HepG2 (cell line): Measurements from ENCODE around the gene CECR2. TPM values are rescaled to one million over a fixed set of nuclear protein-coding genes. Genes with fewer than 3 reads are reported as not detected.

Source experiments
- ATAC-seq: fragments of 200-7000 bp; cut with Tn5 transposase; 3 replicates; pipeline ENCODE4 v1.9.1; 2020; ENCODE audit warnings: mild to moderate bottlenecking, moderate library complexity
- BruUV-seq: library from RNA; stranded (reverse); fragments of 400-500 nt; replicated peaks from 2 replicates; lab custom pipeline; 2021; lab: Mats Ljungman, UMichigan
- CTCF ChIA-PET: fragments of 300-600 bp; formaldehyde crosslinking; extraction: SDS; loops from one replicate; lab custom pipeline; 2021; ENCODE audit warnings: low total read pairs, inconsistent platforms, low intra/inter-chr PET ratio; lab: Yijun Ruan, JAX
- POLR2A ChIA-PET: fragments of 350-600 bp; sonication (Branson Sonifier 250); formaldehyde crosslinking; loops from one replicate; lab custom pipeline; 2020; ENCODE audit warnings: antibody characterized with exemption, inconsistent platforms; lab: Yijun Ruan, JAX
- DNase-seq: peaks from one replicate; pipeline ENCODE4 v3.0.0-alpha.2; 2015; ENCODE audit warnings: low spot score
- FAIRE-seq: peaks from 3 replicates; lab custom pipeline; 2011; peaks lifted over from hg19 to GRCh38; lab: Jason Lieb, UNC
- H2AFZ ChIP-seq: one replicate; pipeline ENCODE4 v1.6.1; 2011; ENCODE audit warnings: low read length, inconsistent platforms
- H3K27ac ChIP-seq: fragments of 300-600 bp; 3 replicates; pipeline ENCODE4 v1.8.0; 2011; ENCODE audit warnings: mixed run types, mild to moderate bottlenecking, mixed read lengths, low read length, inconsistent platforms; ENCODE audit not compliant: insufficient read depth; ENCODE audit errors: extremely low read length
- H3K27me3 ChIP-seq, 2 experiments: fragments of 200-600 bp in 1 of 2; 2 replicates in 1 of 2; 3 replicates in 1 of 2; pipeline versions ENCODE4 v1.6.0 to v1.8.0; 2011; ENCODE audit warnings: low read length in 2 of 2, mild to moderate bottlenecking in 2 of 2, moderate library complexity in 2 of 2, inconsistent platforms in 1 of 2; ENCODE audit not compliant: insufficient read depth in 2 of 2, control insufficient read depth in 1 of 2
- H3K36me3 ChIP-seq, 2 experiments: fragments of 200-600 bp in 1 of 2; replicated peaks in 1 of 2; 2 replicates in 1 of 2; 3 replicates in 1 of 2; pipeline versions ENCODE4 v1.5.1 to v1.8.0; 2011; ENCODE audit warnings: low read length in 2 of 2, inconsistent platforms in 1 of 2; ENCODE audit not compliant: insufficient read depth in 2 of 2, control insufficient read depth in 1 of 2
- H3K4me1 ChIP-seq: 2 replicates; pipeline ENCODE4 v1.5.1; 2012; ENCODE audit warnings: low read length, inconsistent platforms; ENCODE audit not compliant: insufficient read depth
- H3K4me2 ChIP-seq: 2 replicates; pipeline ENCODE4 v1.6.0; 2011; ENCODE audit warnings: low read depth, low read length, inconsistent platforms
- H3K4me3 ChIP-seq, 3 experiments: fragments of 200-600 bp in 1 of 3; sonication (generic), shearing (Covaris generic) in 1 of 3; replicated peaks in 1 of 3; 2 replicates each; pipeline ENCODE4 v1.5.1; 2011 to 2016; ENCODE audit warnings: low read length in 3 of 3, inconsistent platforms in 2 of 3, low read depth in 2 of 3, mild to moderate bottlenecking in 2 of 3, control low read depth in 1 of 3, mixed read lengths in 1 of 3; ENCODE audit not compliant: insufficient read depth in 1 of 3
- H3K79me2 ChIP-seq: one replicate; pipeline ENCODE4 v1.6.1; 2011; ENCODE audit warnings: low read length, inconsistent platforms; ENCODE audit not compliant: insufficient read depth
- H3K9ac ChIP-seq: 2 replicates; pipeline ENCODE4 v1.6.0; 2011; ENCODE audit warnings: mild to moderate bottlenecking, low read depth, low read length, inconsistent platforms; ENCODE audit not compliant: insufficient read depth
- H3K9me3 ChIP-seq: 2 replicates; pipeline ENCODE4 v1.5.1; 2012; ENCODE audit warnings: mild to moderate bottlenecking, low read length
- H4K20me1 ChIP-seq: 2 replicates; pipeline ENCODE4 v1.6.0; 2011; ENCODE audit warnings: inconsistent platforms, mild to moderate bottlenecking, low read length, moderate library complexity; ENCODE audit not compliant: insufficient read depth
- ESRRA ChIP-seq: sonication (generic); formaldehyde crosslinking; IDR thresholded peaks from 2 replicates; pipeline ENCODE4 v1.5.1; 2020; ENCODE audit warnings: mild to moderate bottlenecking, low read depth, missing genetic modification reagents
- HNF4G ChIP-seq, 2 experiments: sonication (generic) in 1 of 2; formaldehyde crosslinking in 1 of 2; IDR thresholded peaks; 2 replicates each; pipeline versions ENCODE4 v1.4.0 to v1.6.1; 2011 to 2020; ENCODE audit warnings: borderline replicate concordance in 2 of 2, low read depth in 2 of 2, mild to moderate bottlenecking in 2 of 2, low read length in 1 of 2, missing genetic modification reagents in 1 of 2, moderate library complexity in 1 of 2
- PITX1 ChIP-seq: sonication (generic); formaldehyde crosslinking; IDR thresholded peaks from 2 replicates; pipeline ENCODE4 v1.5.1; 2020; ENCODE audit warnings: mild to moderate bottlenecking, missing genetic modification reagents
- U2AF2 ChIP-seq: fragments of 200-400 bp; formaldehyde crosslinking; IDR thresholded peaks from 2 replicates; pipeline ENCODE4 v1.6.1; 2017; ENCODE audit warnings: low read depth, mild to moderate bottlenecking, low read length
- ZMYM2 ChIP-seq: sonication (generic); formaldehyde crosslinking; IDR thresholded peaks from 2 replicates; pipeline ENCODE4 v1.8.0; 2022; ENCODE audit warnings: mild to moderate bottlenecking, missing genetic modification reagents
- ZNF431 ChIP-seq: sonication (generic); formaldehyde crosslinking; IDR thresholded peaks from 2 replicates; pipeline ENCODE4 v1.9.0; 2022; ENCODE audit warnings: missing genetic modification reagents, low read depth, mild to moderate bottlenecking, borderline replicate concordance
- ZNF564 ChIP-seq: sonication (generic); formaldehyde crosslinking; IDR thresholded peaks from 2 replicates; pipeline ENCODE4 v1.8.1; 2023; ENCODE audit warnings: mild to moderate bottlenecking, missing genetic modification reagents
- ZNF75D ChIP-seq: sonication (generic); formaldehyde crosslinking; IDR thresholded peaks from 2 replicates; pipeline ENCODE4 v1.8.1; 2023; ENCODE audit warnings: missing genetic modification reagents, mild to moderate bottlenecking, borderline replicate concordance
- WGBS: methylation state at CpG from one replicate; pipeline ENCODE4 v1.1.6; 2017; ENCODE audit warnings: low lambda C conversion rate; 5-methylcytosine and 5-hydroxymethylcytosine counted together
- in situ Hi-C: cut with HindIII; loops from 2 replicates; pipeline ENCODE4 v1.10.0; 2017; ENCODE audit warnings: low pct_unique_long_range_greater_than_20kb; ENCODE audit not compliant: extremely low pct_ligation_motif_present
- intact Hi-C: fragments of 100-400 bp; cut with micrococcal nuclease; formaldehyde crosslinking; loops from one replicate; pipeline ENCODE4 v1.10.0; 2022; ENCODE audit not compliant: unreplicated experiment
- polyA plus RNA-seq, 8 experiments: library from polyadenylated mRNA; depleted of rRNA in 3 of 8; stranded (reverse) in 7 of 8; unstranded in 1 of 8; fragments of >200 nt; fragmentation: Illumina TruSeq in 4 of 8; extraction: Trizol in 4 of 8; gene quantifications; 2 replicates each; pipeline versions ENCODE4 v1.2.1 to v1.2.3, GENCODE V29; 2011 to 2016; ENCODE audit warnings: low read depth in 4 of 8, missing spikeins in 1 of 8, mixed read lengths in 1 of 8; ENCODE audit not compliant: insufficient read depth in 1 of 8
- total RNA-seq, 5 experiments: library from RNA; depleted of rRNA; stranded (reverse); fragments of >200 nt; fragmentation: Illumina TruSeq; extraction: Trizol; gene quantifications; 2 replicates each; pipeline ENCODE4 v1.2.3, GENCODE V29; 2016; ENCODE audit warnings: low read depth in 1 of 5
- TF ChIP-seq, protein P1 (sequence below): sonication (generic); formaldehyde crosslinking; IDR thresholded peaks from 2 replicates; pipeline ENCODE4 v1.5.0; 2020; ENCODE audit warnings: mild to moderate bottlenecking, missing genetic modification reagents, moderate library complexity
- TF ChIP-seq, protein P2 (sequence below): sonication (generic); formaldehyde crosslinking; conservative IDR thresholded peaks from 2 replicates; pipeline ENCODE4 v1.8.1; 2023; ENCODE audit warnings: missing genetic modification reagents
- TF ChIP-seq, protein P3 (sequence below): sonication (generic); formaldehyde crosslinking; IDR thresholded peaks from 2 replicates; pipeline ENCODE4 v1.5.0; 2020; ENCODE audit warnings: missing genetic modification reagents
- TF ChIP-seq, protein P4 (sequence below): conservative IDR thresholded peaks from 2 replicates; pipeline ENCODE4 v1.6.1; 2018; ENCODE audit warnings: missing genetic modification reagents
- TF ChIP-seq, protein P5 (sequence below): sonication (generic); formaldehyde crosslinking; IDR thresholded peaks from 2 replicates; pipeline ENCODE4 v1.5.1; 2020; ENCODE audit warnings: missing genetic modification reagents, mild to moderate bottlenecking, borderline replicate concordance

CECR2 gene
- total and polyA plus RNA-seq, 2 of the 13 experiments (the other 11 are each of a cell fraction or from before 2014, with no cell fraction given), result not detected

DNA sequence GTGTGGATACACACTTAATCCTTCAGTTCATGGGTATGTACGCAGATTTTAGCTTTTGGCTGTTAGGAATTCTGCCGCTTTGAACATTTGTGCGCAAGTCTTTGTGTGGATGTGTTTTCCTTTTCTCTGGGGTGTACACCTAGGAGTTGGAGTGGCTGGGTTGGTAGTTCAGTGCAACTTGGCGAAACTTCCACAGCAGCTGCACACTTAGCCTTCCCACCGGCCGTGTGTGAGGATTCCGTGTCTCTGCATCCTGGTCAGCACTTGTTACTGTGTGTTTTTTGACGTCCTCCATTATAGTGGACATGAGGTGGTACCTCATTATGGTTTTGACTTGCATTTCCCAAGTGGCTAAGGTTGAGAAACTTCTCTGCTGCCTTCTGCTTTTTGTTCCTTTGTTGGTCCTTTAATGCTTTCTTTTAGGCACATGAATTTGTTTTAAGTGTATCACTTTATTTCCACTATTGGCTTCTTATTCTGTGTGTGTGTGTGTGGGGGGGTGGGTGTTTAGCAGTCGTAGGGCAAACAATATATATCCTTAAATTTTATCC, 121.9 kb downstream of the CECR2 start (continued):
- TF ChIP-seq, protein P1, sequence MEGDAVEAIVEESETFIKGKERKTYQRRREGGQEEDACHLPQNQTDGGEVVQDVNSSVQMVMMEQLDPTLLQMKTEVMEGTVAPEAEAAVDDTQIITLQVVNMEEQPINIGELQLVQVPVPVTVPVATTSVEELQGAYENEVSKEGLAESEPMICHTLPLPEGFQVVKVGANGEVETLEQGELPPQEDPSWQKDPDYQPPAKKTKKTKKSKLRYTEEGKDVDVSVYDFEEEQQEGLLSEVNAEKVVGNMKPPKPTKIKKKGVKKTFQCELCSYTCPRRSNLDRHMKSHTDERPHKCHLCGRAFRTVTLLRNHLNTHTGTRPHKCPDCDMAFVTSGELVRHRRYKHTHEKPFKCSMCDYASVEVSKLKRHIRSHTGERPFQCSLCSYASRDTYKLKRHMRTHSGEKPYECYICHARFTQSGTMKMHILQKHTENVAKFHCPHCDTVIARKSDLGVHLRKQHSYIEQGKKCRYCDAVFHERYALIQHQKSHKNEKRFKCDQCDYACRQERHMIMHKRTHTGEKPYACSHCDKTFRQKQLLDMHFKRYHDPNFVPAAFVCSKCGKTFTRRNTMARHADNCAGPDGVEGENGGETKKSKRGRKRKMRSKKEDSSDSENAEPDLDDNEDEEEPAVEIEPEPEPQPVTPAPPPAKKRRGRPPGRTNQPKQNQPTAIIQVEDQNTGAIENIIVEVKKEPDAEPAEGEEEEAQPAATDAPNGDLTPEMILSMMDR, result no peak
- no peak for TF ChIP-seq ZNF431 (CRISPR knock-in tag)
- TF ChIP-seq PITX1 (CRISPR knock-in tag), result no peak
- TF ChIP-seq, protein P2, sequence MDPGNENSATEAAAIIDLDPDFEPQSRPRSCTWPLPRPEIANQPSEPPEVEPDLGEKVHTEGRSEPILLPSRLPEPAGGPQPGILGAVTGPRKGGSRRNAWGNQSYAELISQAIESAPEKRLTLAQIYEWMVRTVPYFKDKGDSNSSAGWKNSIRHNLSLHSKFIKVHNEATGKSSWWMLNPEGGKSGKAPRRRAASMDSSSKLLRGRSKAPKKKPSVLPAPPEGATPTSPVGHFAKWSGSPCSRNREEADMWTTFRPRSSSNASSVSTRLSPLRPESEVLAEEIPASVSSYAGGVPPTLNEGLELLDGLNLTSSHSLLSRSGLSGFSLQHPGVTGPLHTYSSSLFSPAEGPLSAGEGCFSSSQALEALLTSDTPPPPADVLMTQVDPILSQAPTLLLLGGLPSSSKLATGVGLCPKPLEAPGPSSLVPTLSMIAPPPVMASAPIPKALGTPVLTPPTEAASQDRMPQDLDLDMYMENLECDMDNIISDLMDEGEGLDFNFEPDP (CRISPR knock-in tag), result no peak
- TF ChIP-seq ESRRA (CRISPR knock-in tag), result no peak

DNA sequence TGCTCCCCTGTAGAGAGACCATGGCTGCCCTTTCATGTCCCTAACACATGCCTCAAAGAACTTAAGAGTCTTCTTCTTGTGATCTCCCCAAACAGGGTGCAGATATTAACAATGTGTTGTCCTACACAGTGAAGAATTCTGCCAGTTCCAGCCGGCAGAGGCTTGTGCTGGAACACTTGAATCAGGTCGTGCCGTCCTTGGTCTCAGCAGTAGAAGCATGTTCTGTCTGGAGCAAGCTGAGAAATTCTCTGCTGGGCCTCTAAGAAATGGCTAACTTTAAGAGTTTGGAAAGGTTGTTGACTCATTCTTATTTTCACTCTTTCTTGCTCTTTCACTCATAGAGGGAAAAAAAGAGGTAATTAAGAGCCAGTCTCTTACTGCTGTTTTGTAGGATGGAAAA, 123.0 kb downstream of the CECR2 start:
- intact Hi-C loops (no loop called here), in situ Hi-C loops (no loop called here)
- Histone ChIP-seq H3K4me2 (no peak overlapping the region), H3K79me2 (no peaks in the 10 kb centered on the region), H3K4me1 (no peaks in the 10 kb centered on the region), H3K27ac (no peak overlapping the region), H2AFZ (no peak overlapping the region), H3K9ac (no peak overlapping the region), H4K20me1 (no peaks in the 10 kb centered on the region), H3K36me3 (no peaks in the 10 kb centered on the region), H3K4me3 (no peak overlapping the region), H3K9me3 (no peaks in the 10 kb centered on the region), H3K27me3 (peaks cover 0 to 15% of the 10 kb centered on the region in 2 experiments; a peak in 4 of 5 replicates)
- no peak for TF ChIP-seq ZMYM2 (CRISPR knock-in tag)
- TF ChIP-seq, protein P3, sequence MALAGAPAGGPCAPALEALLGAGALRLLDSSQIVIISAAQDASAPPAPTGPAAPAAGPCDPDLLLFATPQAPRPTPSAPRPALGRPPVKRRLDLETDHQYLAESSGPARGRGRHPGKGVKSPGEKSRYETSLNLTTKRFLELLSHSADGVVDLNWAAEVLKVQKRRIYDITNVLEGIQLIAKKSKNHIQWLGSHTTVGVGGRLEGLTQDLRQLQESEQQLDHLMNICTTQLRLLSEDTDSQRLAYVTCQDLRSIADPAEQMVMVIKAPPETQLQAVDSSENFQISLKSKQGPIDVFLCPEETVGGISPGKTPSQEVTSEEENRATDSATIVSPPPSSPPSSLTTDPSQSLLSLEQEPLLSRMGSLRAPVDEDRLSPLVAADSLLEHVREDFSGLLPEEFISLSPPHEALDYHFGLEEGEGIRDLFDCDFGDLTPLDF (CRISPR knock-in tag), result no peak
- TF ChIP-seq ZNF75D, result no peak
- TF ChIP-seq, protein P4, sequence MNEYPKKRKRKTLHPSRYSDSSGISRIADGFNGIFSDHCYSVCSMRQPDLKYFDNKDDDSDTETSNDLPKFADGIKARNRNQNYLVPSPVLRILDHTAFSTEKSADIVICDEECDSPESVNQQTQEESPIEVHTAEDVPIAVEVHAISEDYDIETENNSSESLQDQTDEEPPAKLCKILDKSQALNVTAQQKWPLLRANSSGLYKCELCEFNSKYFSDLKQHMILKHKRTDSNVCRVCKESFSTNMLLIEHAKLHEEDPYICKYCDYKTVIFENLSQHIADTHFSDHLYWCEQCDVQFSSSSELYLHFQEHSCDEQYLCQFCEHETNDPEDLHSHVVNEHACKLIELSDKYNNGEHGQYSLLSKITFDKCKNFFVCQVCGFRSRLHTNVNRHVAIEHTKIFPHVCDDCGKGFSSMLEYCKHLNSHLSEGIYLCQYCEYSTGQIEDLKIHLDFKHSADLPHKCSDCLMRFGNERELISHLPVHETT (CRISPR knock-in tag), result no peak
- no peak for TF ChIP-seq U2AF2
- no peak for TF ChIP-seq ZNF564
- TF ChIP-seq, protein P5, sequence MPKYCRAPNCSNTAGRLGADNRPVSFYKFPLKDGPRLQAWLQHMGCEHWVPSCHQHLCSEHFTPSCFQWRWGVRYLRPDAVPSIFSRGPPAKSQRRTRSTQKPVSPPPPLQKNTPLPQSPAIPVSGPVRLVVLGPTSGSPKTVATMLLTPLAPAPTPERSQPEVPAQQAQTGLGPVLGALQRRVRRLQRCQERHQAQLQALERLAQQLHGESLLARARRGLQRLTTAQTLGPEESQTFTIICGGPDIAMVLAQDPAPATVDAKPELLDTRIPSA (CRISPR knock-in tag), result no peak
- no peak for TF ChIP-seq HNF4G (IDR thresholded peaks at IDR 0.05; ENCODE audit: borderline replicate concordance, low read depth, low read length)
- no peak for TF ChIP-seq HNF4G (CRISPR knock-in tag; IDR thresholded peaks at IDR 0.05; ENCODE audit: borderline replicate concordance, low read depth)
- DNase-seq (no peak), FAIRE-seq (no peak), ATAC-seq (no peak)
- no TSS peak for BruUV-seq
- POLR2A ChIA-PET, result no interaction called here
- 0% methylated on average over 3 of the region's 3 CpGs for WGBS
- CTCF ChIA-PET, result no interaction called here
